ENCODE measurements around the gene MT1M.

MT1M gene

DNA sequence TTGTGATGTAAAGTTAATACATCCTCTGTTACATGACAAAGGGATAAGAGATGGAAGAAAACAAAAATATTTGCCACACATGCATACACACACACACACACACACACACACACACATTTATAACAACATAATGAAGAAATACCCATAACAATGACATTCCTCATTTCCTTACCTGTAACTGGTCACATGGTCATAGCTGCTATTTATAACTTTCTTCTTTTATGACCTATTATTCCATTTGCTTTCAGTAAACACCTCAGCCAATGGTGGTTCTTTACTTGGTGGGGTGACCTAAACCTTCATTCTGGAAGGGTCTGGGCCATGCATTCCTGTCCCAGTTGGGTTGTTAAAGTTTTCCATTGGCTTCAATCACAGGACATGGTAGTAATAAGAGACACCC, 18.8 kb upstream of the MT1M start:
- no peaks in the 10 kb centered on the region for H3K36me3 ChIP-seq
- DNase-seq, result no peak
- H3K27me3 ChIP-seq, result no peaks in the 10 kb centered on the region
- TF ChIP-seq, protein P1, sequence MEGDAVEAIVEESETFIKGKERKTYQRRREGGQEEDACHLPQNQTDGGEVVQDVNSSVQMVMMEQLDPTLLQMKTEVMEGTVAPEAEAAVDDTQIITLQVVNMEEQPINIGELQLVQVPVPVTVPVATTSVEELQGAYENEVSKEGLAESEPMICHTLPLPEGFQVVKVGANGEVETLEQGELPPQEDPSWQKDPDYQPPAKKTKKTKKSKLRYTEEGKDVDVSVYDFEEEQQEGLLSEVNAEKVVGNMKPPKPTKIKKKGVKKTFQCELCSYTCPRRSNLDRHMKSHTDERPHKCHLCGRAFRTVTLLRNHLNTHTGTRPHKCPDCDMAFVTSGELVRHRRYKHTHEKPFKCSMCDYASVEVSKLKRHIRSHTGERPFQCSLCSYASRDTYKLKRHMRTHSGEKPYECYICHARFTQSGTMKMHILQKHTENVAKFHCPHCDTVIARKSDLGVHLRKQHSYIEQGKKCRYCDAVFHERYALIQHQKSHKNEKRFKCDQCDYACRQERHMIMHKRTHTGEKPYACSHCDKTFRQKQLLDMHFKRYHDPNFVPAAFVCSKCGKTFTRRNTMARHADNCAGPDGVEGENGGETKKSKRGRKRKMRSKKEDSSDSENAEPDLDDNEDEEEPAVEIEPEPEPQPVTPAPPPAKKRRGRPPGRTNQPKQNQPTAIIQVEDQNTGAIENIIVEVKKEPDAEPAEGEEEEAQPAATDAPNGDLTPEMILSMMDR (IDR thresholded peaks at IDR 0.05), result no peak
- intact Hi-C loops (cut with DNase I; ENCODE audit: low total_unique reads), result no loop called here
- no peak overlapping the region for H3K27ac ChIP-seq
- peaks cover 0 to 43% (median 32%) of the 10 kb centered on the region in 4 donors for H3K4me1 ChIP-seq
- no peaks in the 10 kb centered on the region for H3K9me3 ChIP-seq
- no peak overlapping the region for H3K4me3 ChIP-seq

DNA sequence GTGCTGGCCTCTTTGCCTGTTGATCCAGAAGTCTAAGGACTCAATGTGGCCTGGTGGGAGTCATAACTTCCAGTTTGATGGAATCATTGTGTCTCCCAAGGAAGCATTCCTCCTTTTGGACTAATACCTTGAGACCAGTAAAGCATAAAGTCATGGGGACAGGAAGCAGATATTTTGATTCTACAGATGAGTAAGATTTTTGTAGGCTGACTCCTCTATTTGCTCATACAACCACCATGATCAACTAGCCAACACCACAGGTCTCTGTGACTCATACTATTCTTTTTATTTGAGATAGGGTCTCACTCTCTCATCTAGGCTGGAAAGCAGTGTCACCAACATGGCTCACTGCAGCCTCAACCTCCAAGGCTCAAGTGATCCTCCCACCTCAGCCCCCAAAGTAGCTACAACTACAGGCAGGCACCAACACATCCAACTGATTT, 17.9 kb upstream of the MT1M start:
- TF ChIP-seq, protein P1 (IDR thresholded peaks at IDR 0.05), result no peak
- Histone ChIP-seq H3K4me3 (no peak overlapping the region), H3K36me3 (no peaks in the 10 kb centered on the region), H3K4me1 (peaks cover 0 to 43% (median 32%) of the 10 kb centered on the region in 4 donors), H3K27ac (no peak overlapping the region), H3K27me3 (no peaks in the 10 kb centered on the region), H3K9me3 (no peaks in the 10 kb centered on the region)
- no peak for DNase-seq
- intact Hi-C loops (cut with DNase I; ENCODE audit: low total_unique reads), result no loop called here

DNA sequence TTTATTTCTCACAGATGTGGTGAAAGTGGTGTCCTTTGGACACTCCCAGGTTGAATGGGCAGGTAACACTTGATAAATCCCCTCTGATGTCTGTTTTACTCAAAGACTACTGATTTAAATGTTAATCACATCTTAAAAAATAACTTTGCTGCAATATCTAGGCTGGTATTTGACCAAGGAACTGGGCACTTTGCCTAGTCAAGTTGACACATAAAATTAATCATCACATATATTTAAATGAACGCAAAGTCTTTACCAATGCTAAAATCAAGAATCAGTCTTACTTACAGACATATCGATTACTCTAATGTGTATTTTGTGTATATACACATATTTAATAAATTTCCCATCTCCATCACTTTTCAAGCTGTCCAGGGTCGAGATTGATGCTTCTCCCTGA, 17.1 kb upstream of the MT1M start:
- TF ChIP-seq, protein P1 (IDR thresholded peaks at IDR 0.05), result no peak
- Histone ChIP-seq H3K9me3 (no peaks in the 10 kb centered on the region), H3K4me1 (peaks cover 0 to 38% (median 27%) of the 10 kb centered on the region in 4 donors), H3K27ac (no peak overlapping the region), H3K36me3 (no peaks in the 10 kb centered on the region), H3K4me3 (no peak overlapping the region), H3K27me3 (no peaks in the 10 kb centered on the region)
- no peak for DNase-seq
- intact Hi-C loops (cut with DNase I; ENCODE audit: low total_unique reads), result no loop called here

DNA sequence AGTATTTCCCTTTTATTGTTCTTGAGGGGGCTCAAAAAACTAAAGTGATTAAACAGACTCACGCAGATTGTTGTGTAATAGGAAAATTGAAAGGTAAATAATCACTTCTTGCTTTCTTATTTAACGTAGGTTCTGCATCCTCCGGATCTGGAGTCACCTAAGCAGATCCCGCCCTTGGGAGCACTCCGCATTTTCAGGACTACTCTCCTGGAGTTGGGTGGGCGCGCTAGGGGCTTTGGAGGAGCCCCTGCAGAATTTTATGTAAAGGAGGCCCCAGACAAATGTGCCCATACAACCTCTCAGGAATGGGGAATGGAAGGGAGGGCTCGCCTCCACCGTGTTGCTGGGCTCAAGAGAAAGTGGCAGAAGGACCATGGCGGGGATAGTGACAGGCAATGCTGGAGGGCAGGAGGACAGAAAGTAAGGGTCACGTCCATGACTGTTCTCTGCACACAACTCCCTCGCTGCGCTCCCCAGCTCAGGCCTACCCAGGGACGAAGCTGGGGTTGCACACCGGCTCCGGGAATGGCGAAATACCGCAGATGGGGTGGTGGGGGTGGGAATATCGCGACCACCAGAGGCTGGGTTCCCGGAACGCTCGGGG, 15.7 kb upstream of the MT1M start:
- H3K4me1 ChIP-seq, result peaks cover 0 to 24% (median 15%) of the 10 kb centered on the region in 4 donors
- no peaks in the 10 kb centered on the region for H3K27me3 ChIP-seq
- TF ChIP-seq, protein P1 (IDR thresholded peaks at IDR 0.05), result no peak
- no peak for DNase-seq
- H3K27ac ChIP-seq, result peak overlapping the region; percentile 61 to 70
- no peaks in the 10 kb centered on the region for H3K9me3 ChIP-seq
- peak overlapping the region; percentile 46 to 54 for H3K4me3 ChIP-seq
- intact Hi-C loops (cut with DNase I; ENCODE audit: low total_unique reads), result no loop called here
- no peaks in the 10 kb centered on the region for H3K36me3 ChIP-seq

DNA sequence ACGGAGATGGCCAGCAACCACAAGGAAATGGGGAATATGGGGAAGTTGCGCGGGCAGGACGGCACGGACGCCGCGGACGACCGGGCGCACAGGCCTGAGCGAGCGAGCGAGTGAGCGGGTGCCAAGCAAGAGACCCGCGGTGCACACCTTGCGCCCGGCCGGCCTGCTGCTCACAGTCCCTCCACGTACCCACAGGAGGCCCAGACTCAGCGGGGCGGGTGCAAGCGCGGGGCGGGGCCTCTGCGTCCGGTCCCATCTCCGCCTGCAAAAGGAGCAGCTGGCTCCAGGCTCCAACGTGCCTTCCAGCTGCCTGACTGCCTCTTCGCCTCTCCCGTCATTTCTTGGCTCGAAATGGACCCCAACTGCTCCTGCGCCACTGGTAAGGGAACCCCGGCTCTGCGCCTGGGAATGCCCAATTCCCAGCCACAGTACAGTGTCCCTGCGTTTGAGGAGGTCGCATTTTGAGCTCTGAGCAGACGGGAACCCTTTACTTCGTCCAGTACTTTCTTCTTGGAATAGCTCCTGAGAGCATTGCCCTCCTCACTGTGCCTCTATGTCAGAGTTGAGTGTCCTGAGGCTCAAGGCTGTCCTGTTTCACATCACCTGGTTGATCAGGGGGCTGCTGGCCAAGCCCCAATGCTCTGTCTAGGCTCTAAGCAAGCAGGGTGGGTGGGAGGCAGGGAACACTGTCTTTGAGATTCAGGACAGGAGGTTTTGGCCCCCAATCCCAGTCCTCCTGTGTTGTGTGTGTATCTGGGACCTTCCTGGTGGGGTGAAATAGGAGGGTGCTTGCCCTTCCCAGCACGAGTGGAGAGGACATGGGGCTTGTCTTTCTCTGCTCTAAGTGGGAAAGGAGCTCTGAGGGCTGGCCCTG, 15.0 kb upstream of the MT1M start:
- peak overlapping the region; percentile 46 to 54 for H3K4me3 ChIP-seq
- intact Hi-C loops (cut with DNase I; ENCODE audit: low total_unique reads), result no loop called here
- TF ChIP-seq, protein P1 (IDR thresholded peaks at IDR 0.05), result peak in 1 of 2 experiments; percentile 33
- DNase-seq, result peak; percentile 79 to 94
- H3K27ac ChIP-seq, result peak overlapping the region; percentile 61 to 70
- H3K27me3 ChIP-seq, result no peaks in the 10 kb centered on the region
- H3K36me3 ChIP-seq, result no peaks in the 10 kb centered on the region
- H3K9me3 ChIP-seq, result no peaks in the 10 kb centered on the region
- peaks cover 0 to 17% (median 11%) of the 10 kb centered on the region in 4 donors for H3K4me1 ChIP-seq
